K562 (cell line): ENCODE data around the gene POMGNT2. TPM values are rescaled to one million over a fixed set of nuclear protein-coding genes. Genes with fewer than 3 reads are reported as not detected.

ENCODE experiments used
- COPS2 ChIP-seq: fragments of 450-650 bp; conservative IDR thresholded peaks from 2 replicates; pipeline ENCODE4 v1.6.1; 2016; ENCODE audit warnings: mild to moderate bottlenecking, moderate library complexity
- CXXC5 ChIP-seq: fragments of 250-450 bp; sonication (Bioruptor Pico); IDR thresholded peaks from 2 replicates; pipeline ENCODE4 v1.8.0; 2022; ENCODE audit warnings: inconsistent platforms, mild to moderate bottlenecking, moderate library complexity
- DACH1 ChIP-seq: fragments of 450-650 bp; IDR thresholded peaks from 2 replicates; pipeline ENCODE4 v1.6.1; 2018; ENCODE audit not compliant: partially characterized antibody
- ESRRB ChIP-seq: fragments of 250-450 bp; sonication (Bioruptor Pico); IDR thresholded peaks from 2 replicates; pipeline ENCODE4 v1.5.0; 2020; ENCODE audit warnings: mild to moderate bottlenecking, moderate library complexity, borderline replicate concordance
- KLF6 ChIP-seq: fragments of 250-450 bp; sonication (Bioruptor Pico); IDR thresholded peaks from 2 replicates; pipeline ENCODE4 v1.4.0; 2020; ENCODE audit warnings: mild to moderate bottlenecking, moderate library complexity, borderline replicate concordance
- MBD2 ChIP-seq: sonication (generic); IDR thresholded peaks from 2 replicates; pipeline ENCODE4 v1.6.1; 2016; ENCODE audit warnings: low read depth, borderline replicate concordance
- PTTG1 ChIP-seq: fragments of 450-650 bp; IDR thresholded peaks from 2 replicates; pipeline ENCODE4 v1.6.1; 2016; ENCODE audit warnings: low read depth, mild to moderate bottlenecking, missing genetic modification characterization, missing compliant biosample characterization
- SETDB1 ChIP-seq: IDR thresholded peaks from one replicate; pipeline ENCODE4 v1.6.1; 2012; ENCODE audit warnings: low read length, control low read depth, inconsistent platforms
- SMARCC2 ChIP-seq: fragments of 450-650 bp; IDR thresholded peaks from 2 replicates; pipeline ENCODE4 v1.6.1; 2017; ENCODE audit warnings: antibody characterized with exemption, moderate library complexity, mild to moderate bottlenecking, low read depth
- ZNF79 ChIP-seq: fragments of 250-450 bp; sonication (Bioruptor Pico); IDR thresholded peaks from 2 replicates; pipeline ENCODE4 v1.4.0; 2020; ENCODE audit warnings: low read depth, mild to moderate bottlenecking, moderate library complexity
- polyA plus RNA-seq, 8 experiments: library from polyadenylated mRNA; depleted of rRNA in 4 of 8; stranded (reverse) in 5 of 8; unstranded in 3 of 8; fragments of >200 nt; fragmentation: Nextera tagmentation in 2 of 8; fragmentation: Illumina TruSeq in 1 of 8; extraction: Ambion mirVana in 2 of 8; extraction: Trizol in 1 of 8; gene quantifications; 2 replicates each; pipeline versions ENCODE4 v1.2.1 to v1.2.3, GENCODE V29; 2011 to 2014; ENCODE audit warnings: inconsistent platforms in 1 of 8, missing spikeins in 1 of 8
- total RNA-seq, 7 experiments: library from RNA; depleted of rRNA in 6 of 7; stranded (reverse); fragments of >200 nt in 6 of 7; fragmentation: Illumina TruSeq in 2 of 7; extraction: Trizol in 2 of 7; gene quantifications; 2 replicates each; pipeline versions ENCODE4 v1.2.1 to v1.2.3, GENCODE V29; 2011 to 2021; ENCODE audit warnings: low replicate concordance in 1 of 7
- TF ChIP-seq, protein P1 (sequence below): sonication (generic); formaldehyde crosslinking; IDR thresholded peaks from 2 replicates; pipeline ENCODE4 v1.8.0; 2023; ENCODE audit warnings: mild to moderate bottlenecking, missing genetic modification reagents
- TF ChIP-seq, protein P2 (sequence below): fragments of 250-450 bp; sonication (Bioruptor Pico); IDR thresholded peaks from 2 replicates; pipeline ENCODE4 v1.4.0; 2020; ENCODE audit warnings: mild to moderate bottlenecking, moderate library complexity
- TF ChIP-seq, protein P3 (sequence below): fragments of 250-450 bp; sonication (Bioruptor Pico); IDR thresholded peaks from 2 replicates; pipeline ENCODE4 v1.4.0; 2020

Gene POMGNT2
- total and polyA plus RNA-seq, 9 of the 15 experiments (the other 6 are each of a cell fraction or from before 2014, with no cell fraction given), result 0.65 to 14.1 (median 10.3) TPM

DNA sequence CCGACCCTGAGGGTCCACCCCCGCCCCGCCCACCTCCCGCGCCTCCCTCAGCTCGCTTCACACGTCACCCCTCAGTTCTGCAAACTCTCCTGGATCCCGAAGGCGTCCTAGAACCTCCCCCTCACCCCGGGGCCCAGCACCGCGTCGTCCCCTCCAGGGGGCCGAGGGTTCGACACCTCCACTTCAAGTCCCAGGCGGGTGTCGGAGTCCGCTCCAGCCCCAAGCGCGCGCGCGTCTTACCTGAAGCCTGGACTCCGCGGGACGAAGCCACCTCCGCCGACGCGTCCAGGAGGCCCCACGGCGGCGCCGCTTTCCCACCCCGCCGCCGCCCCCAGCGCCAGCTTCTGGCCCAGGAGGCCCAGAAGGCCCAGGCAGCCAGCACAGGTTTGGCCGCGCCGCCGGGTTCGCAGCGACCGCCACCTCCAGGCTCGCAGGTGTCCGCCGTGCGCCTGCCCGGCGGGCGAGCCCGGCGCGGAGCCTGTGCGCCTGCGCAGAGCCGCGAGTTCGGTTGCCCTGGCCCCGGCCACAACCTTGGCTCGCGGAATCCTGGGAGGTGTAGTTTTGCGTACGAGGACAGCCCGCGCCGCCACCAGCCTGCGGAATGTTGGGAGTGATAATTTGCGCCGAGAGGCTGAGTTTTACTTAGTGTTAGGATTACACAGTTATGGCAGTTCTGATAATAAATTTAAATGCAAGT is at the start of gene POMGNT2 (continued):
- TF ChIP-seq KLF6 (CRISPR knock-in tag), result no peak
- TF ChIP-seq, protein P1, sequence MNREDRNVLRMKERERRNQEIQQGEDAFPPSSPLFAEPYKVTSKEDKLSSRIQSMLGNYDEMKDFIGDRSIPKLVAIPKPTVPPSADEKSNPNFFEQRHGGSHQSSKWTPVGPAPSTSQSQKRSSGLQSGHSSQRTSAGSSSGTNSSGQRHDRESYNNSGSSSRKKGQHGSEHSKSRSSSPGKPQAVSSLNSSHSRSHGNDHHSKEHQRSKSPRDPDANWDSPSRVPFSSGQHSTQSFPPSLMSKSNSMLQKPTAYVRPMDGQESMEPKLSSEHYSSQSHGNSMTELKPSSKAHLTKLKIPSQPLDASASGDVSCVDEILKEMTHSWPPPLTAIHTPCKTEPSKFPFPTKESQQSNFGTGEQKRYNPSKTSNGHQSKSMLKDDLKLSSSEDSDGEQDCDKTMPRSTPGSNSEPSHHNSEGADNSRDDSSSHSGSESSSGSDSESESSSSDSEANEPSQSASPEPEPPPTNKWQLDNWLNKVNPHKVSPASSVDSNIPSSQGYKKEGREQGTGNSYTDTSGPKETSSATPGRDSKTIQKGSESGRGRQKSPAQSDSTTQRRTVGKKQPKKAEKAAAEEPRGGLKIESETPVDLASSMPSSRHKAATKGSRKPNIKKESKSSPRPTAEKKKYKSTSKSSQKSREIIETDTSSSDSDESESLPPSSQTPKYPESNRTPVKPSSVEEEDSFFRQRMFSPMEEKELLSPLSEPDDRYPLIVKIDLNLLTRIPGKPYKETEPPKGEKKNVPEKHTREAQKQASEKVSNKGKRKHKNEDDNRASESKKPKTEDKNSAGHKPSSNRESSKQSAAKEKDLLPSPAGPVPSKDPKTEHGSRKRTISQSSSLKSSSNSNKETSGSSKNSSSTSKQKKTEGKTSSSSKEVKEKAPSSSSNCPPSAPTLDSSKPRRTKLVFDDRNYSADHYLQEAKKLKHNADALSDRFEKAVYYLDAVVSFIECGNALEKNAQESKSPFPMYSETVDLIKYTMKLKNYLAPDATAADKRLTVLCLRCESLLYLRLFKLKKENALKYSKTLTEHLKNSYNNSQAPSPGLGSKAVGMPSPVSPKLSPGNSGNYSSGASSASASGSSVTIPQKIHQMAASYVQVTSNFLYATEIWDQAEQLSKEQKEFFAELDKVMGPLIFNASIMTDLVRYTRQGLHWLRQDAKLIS, result 0 out of 2 replicates have a peak, but pooled peaks have one; percentile 33
- TF ChIP-seq ZNF79, result no peak
- no peak for TF ChIP-seq ESRRB (CRISPR knock-in tag)
- TF ChIP-seq SMARCC2, result peak; percentile 48; the same call in 1 of the 2 replicates
- TF ChIP-seq, protein P2, sequence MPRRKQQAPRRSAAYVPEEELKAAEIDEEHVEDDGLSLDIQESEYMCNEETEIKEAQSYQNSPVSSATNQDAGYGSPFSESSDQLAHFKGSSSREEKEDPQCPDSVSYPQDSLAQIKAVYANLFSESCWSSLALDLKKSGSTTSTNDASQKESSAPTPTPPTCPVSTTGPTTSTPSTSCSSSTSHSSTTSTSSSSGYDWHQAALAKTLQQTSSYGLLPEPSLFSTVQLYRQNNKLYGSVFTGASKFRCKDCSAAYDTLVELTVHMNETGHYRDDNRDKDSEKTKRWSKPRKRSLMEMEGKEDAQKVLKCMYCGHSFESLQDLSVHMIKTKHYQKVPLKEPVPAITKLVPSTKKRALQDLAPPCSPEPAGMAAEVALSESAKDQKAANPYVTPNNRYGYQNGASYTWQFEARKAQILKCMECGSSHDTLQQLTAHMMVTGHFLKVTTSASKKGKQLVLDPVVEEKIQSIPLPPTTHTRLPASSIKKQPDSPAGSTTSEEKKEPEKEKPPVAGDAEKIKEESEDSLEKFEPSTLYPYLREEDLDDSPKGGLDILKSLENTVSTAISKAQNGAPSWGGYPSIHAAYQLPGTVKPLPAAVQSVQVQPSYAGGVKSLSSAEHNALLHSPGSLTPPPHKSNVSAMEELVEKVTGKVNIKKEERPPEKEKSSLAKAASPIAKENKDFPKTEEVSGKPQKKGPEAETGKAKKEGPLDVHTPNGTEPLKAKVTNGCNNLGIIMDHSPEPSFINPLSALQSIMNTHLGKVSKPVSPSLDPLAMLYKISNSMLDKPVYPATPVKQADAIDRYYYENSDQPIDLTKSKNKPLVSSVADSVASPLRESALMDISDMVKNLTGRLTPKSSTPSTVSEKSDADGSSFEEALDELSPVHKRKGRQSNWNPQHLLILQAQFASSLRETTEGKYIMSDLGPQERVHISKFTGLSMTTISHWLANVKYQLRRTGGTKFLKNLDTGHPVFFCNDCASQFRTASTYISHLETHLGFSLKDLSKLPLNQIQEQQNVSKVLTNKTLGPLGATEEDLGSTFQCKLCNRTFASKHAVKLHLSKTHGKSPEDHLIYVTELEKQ (CRISPR knock-in tag), result no peak
- TF ChIP-seq DACH1, result no peak
- TF ChIP-seq CXXC5 (CRISPR knock-in tag), result peak; percentile 83
- no peak for TF ChIP-seq PTTG1 (tag)
- TF ChIP-seq SETDB1, result no peak
- no peak for TF ChIP-seq COPS2
- TF ChIP-seq, protein P3, sequence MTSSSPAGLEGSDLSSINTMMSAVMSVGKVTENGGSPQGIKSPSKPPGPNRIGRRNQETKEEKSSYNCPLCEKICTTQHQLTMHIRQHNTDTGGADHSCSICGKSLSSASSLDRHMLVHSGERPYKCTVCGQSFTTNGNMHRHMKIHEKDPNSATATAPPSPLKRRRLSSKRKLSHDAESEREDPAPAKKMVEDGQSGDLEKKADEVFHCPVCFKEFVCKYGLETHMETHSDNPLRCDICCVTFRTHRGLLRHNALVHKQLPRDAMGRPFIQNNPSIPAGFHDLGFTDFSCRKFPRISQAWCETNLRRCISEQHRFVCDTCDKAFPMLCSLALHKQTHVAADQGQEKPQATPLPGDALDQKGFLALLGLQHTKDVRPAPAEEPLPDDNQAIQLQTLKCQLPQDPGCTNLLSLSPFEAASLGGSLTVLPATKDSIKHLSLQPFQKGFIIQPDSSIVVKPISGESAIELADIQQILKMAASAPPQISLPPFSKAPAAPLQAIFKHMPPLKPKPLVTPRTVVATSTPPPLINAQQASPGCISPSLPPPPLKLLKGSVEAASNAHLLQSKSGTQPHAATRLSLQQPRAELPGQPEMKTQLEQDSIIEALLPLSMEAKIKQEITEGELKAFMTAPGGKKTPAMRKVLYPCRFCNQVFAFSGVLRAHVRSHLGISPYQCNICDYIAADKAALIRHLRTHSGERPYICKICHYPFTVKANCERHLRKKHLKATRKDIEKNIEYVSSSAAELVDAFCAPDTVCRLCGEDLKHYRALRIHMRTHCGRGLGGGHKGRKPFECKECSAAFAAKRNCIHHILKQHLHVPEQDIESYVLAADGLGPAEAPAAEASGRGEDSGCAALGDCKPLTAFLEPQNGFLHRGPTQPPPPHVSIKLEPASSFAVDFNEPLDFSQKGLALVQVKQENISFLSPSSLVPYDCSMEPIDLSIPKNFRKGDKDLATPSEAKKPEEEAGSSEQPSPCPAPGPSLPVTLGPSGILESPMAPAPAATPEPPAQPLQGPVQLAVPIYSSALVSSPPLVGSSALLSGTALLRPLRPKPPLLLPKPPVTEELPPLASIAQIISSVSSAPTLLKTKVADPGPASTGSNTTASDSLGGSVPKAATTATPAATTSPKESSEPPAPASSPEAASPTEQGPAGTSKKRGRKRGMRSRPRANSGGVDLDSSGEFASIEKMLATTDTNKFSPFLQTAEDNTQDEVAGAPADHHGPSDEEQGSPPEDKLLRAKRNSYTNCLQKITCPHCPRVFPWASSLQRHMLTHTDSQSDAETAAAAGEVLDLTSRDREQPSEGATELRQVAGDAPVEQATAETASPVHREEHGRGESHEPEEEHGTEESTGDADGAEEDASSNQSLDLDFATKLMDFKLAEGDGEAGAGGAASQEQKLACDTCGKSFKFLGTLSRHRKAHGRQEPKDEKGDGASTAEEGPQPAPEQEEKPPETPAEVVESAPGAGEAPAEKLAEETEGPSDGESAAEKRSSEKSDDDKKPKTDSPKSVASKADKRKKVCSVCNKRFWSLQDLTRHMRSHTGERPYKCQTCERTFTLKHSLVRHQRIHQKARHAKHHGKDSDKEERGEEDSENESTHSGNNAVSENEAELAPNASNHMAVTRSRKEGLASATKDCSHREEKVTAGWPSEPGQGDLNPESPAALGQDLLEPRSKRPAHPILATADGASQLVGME, result no peak
- peak; percentile 14; the same call in 1 of the 2 replicates for TF ChIP-seq MBD2
